WI38 (cell line): ENCODE data around the gene ATG5.

Source experiments
- H3K4me3 ChIP-seq: 2 replicates; pipeline ENCODE4 v1.5.1; 2011; ENCODE audit warnings: low read depth, mild to moderate bottlenecking, control low read depth, low read length
- TF ChIP-seq, protein P1 (sequence below): IDR thresholded peaks from 2 replicates; pipeline ENCODE4 v1.5.1; 2012; ENCODE audit warnings: low read depth, mild to moderate bottlenecking, control low read depth, low read length

Gene ATG5

DNA sequence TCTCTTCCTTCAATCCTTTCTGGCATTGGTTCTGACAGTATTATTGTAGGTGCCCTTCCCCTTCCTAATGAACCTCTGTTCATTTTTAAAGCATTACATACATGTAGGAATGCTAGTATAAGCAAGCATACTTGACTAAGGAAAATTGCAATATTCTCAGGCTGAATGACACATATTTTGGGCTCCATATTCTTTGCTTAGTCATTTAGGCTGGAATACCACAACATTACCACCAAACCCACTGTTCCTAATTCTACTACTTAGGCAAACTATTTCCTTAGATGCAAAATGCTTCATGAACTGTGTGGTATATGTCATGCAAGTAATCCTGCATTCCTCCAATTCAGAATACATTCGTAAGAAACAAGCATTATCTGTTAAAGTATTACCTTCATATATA lies 125.6 kb downstream of the ATG5 start:
- no peak overlapping the region for H3K4me3 ChIP-seq
- TF ChIP-seq, protein P1, sequence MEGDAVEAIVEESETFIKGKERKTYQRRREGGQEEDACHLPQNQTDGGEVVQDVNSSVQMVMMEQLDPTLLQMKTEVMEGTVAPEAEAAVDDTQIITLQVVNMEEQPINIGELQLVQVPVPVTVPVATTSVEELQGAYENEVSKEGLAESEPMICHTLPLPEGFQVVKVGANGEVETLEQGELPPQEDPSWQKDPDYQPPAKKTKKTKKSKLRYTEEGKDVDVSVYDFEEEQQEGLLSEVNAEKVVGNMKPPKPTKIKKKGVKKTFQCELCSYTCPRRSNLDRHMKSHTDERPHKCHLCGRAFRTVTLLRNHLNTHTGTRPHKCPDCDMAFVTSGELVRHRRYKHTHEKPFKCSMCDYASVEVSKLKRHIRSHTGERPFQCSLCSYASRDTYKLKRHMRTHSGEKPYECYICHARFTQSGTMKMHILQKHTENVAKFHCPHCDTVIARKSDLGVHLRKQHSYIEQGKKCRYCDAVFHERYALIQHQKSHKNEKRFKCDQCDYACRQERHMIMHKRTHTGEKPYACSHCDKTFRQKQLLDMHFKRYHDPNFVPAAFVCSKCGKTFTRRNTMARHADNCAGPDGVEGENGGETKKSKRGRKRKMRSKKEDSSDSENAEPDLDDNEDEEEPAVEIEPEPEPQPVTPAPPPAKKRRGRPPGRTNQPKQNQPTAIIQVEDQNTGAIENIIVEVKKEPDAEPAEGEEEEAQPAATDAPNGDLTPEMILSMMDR, result no peak

DNA sequence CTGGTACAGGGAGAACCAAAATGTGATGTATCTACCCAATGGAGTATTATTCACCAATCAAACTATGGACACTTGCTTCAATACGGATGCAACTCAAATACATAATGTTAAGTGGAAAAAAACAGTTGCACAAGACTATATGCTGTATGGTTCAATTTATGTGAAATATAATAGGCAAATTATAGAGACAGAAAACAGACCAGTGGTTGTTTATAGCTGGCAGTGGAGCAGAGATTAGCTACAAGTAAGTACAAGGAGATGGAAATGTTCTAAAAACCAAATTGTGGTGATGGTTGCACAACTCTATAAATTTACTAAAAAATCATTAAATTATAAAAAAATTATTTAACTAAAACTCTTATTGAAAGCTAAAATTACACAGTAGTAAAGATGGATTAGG lies 126.2 kb downstream of the ATG5 start:
- TF ChIP-seq, protein P1, result no peak
- H3K4me3 ChIP-seq, result no peak overlapping the region

DNA sequence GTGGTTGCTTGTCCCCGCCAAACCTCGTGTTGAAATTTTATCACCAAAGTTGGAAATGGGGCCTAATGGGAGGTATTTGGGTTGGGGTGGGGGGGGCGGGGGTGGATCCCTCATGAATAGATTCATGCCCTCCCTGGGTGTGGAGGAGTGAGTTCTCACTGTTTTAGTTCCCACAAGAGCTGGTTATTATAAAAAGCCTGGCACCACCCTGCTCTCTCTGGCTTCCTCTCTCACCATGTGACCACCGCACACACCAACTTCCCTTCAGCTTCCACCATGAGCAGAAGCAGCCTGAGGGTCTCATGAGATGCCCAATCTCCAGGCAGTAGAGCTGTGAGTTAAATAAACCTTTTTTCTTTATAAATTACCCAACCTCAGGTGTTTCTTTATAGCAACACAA lies 128.1 kb downstream of the ATG5 start:
- TF ChIP-seq, protein P1, result no peak
- no peak overlapping the region for H3K4me3 ChIP-seq

DNA sequence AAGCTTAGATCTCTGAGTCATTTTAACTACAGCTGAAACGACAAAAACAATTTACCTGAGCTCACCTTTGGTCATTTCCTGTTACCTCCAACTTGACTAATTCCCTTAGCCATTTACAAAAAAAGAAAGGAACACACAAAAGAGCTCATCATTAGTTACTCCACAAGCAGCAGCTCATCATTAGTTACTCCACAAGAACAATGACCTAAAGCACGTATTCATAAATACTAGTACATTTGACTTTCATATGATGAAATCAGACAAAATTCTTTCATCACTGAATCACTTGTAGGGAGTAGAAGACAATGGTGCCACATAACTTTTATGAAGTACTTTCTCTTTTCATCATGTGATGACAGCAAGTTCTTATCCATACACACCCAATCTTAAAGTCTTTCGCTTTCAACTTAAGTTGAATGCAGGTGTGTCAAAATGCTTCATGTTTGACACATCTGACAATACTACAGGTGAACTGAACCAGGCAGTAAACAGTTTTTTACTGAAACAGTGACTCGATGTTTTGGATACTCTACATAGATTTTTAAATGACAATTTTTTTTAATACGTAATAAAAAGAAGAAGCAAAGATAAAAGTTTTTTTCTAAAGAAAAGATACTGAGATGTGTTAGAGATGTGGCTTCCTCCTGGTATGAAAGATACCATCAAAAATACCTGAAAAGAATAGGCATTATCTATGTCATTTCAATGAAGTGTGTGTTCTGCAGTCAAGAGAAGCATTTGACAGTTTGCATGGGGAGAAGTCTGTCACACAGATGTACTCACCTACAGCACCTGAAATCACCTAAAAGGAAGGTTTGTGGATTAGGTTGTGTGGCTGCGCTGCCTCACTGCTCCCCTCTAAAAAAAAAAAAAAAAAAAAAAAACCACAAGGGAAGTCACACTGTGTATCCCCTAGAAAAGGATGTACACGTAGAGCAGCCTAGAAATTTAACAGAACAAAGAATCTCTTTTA lies 130.3 kb downstream of the ATG5 start:
- TF ChIP-seq, protein P1, result no peak
- H3K4me3 ChIP-seq, result no peak overlapping the region

DNA sequence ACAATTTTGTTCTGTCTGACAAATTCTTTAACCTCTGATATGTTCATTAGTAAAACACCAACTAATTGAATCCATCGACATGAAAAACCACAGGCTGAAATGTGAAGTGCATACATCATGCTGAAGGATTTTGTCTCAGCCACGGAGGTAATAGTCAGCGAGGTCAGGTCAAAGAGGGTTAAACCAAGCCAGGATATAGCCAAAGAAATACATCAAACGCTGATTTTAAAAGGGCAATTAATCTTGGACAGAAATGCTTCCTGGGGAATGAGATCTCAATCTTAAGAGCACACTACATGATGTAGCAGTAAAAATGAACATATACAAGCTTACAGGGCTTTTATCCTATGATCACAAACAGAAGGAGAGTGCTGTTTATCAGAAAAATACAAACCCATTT lies 132.7 kb downstream of the ATG5 start:
- TF ChIP-seq, protein P1, result no peak
- no peak overlapping the region for H3K4me3 ChIP-seq

DNA sequence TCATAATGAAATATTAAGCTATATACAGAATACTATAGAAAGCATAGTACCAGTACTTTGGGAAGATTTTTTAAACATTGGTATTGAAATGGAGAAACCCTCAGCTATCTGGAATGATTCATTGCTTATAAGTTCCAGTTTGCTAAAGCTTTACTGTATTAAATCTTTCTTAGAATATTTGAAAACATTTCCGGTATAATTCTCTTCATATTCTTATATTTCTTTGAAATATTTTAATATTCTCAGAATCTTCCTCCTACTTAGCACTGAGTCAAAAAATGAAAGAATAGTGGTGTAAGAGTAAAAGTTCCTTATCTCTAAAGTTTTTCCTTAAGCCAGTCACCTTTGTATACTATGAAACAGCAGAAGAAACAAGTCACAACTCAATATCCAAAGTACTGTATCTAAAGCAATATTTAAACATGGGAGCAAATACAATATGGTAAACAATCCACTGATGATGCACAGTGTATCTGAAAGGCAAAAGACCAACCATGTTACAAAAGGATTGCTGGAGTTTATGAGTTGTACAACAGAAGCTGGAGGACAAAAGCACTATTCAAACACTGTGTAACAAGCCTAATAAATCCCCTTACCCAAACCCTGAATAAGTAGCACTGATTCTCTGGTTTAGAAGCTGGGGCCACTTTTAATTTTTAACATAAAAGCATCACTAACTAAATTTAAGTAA lies 137.3 kb downstream of the ATG5 start:
- TF ChIP-seq, protein P1, result no peak
- no peak overlapping the region for H3K4me3 ChIP-seq
